ENCODE measurements around the gene MUC5B. TPM values are rescaled to one million over a fixed set of nuclear protein-coding genes. Genes with fewer than 3 reads are reported as not detected.
"Not testable (repeated sequence)": the region's sequence is repeated elsewhere in the genome, so short reads cannot be mapped to it uniquely, and the experiment has no call there.

The MUC5B gene
- polyA plus RNA-seq, 4 donors, result 0.04 to 0.05 TPM; not detected in 2

- not testable (repeated sequence) for DNase-seq (ENCODE audit: low read depth in 4 of 4, low spot score in 2 of 4)
These were observed 30.9 kb upstream of the MUC5B start for GRCh38 chr11:1191786-1192470.

- DNase-seq (ENCODE audit: low read depth in 4 of 4, low spot score in 2 of 4), result no peak
These were observed 30.0 kb upstream of the MUC5B start for GRCh38 chr11:1192741-1193325.

- no peak for DNase-seq (ENCODE audit: low read depth in 4 of 4, low spot score in 2 of 4)
These were observed 29.3 kb upstream of the MUC5B start for GRCh38 chr11:1193326-1194230.

- DNase-seq (ENCODE audit: low read depth in 4 of 4, low spot score in 2 of 4), result no peak
These were observed 28.5 kb upstream of the MUC5B start for GRCh38 chr11:1194231-1194976.

GRCh38 chr11:1194977-1195681, 27.7 kb upstream of the MUC5B start:
- DNase-seq (ENCODE audit: low read depth in 4 of 4, low spot score in 2 of 4), result no peak

GRCh38 chr11:1195682-1196515, 27.0 kb upstream of the MUC5B start:
- DNase-seq (ENCODE audit: low read depth in 4 of 4, low spot score in 2 of 4), result no peak

- no peak for DNase-seq (ENCODE audit: low read depth in 4 of 4, low spot score in 2 of 4)
These were observed 26.1 kb upstream of the MUC5B start for GRCh38 chr11:1196516-1197391.

GRCh38 chr11:1197431-1197885, 25.4 kb upstream of the MUC5B start:
- no peak for DNase-seq (ENCODE audit: low read depth in 4 of 4, low spot score in 2 of 4)

- no peak for DNase-seq (ENCODE audit: low read depth in 4 of 4, low spot score in 2 of 4)
These were observed 24.8 kb upstream of the MUC5B start for GRCh38 chr11:1197886-1198560.

- no peak for DNase-seq (ENCODE audit: low read depth in 4 of 4, low spot score in 2 of 4)
These were observed 24.2 kb upstream of the MUC5B start for GRCh38 chr11:1198561-1199240.

GRCh38 chr11:1199241-1199750, 23.6 kb upstream of the MUC5B start:
- no peak for DNase-seq (ENCODE audit: low read depth in 4 of 4, low spot score in 2 of 4)

- DNase-seq (ENCODE audit: low read depth in 4 of 4, low spot score in 2 of 4), result no peak
These were observed 22.9 kb upstream of the MUC5B start for GRCh38 chr11:1199751-1200610.

GRCh38 chr11:1200611-1201191, 22.2 kb upstream of the MUC5B start:
- DNase-seq (ENCODE audit: low read depth in 4 of 4, low spot score in 2 of 4), result no peak

- no peak for DNase-seq (ENCODE audit: low read depth in 4 of 4, low spot score in 2 of 4)
These were observed 21.3 kb upstream of the MUC5B start for GRCh38 chr11:1201395-1202153.
